NCI-H1105 (cell line): ENCODE measurements around the gene CD70.
A peak's percentile ranks its signal among the peaks of the same experiment; 100 is the strongest.
"Not testable (repeated sequence)": the region's sequence is repeated elsewhere in the genome, so short reads cannot be mapped to it uniquely, and the experiment has no call there.

Experiments used
- DNase-seq: peaks from one replicate; lab custom pipeline; 2025; lab: John Stamatoyannopoulos, UW

Gene CD70

GRCh38 chr19:6590827-6591319 lies at the start of gene CD70:
Gene CD70 (minus strand): TSS chr19:6591150. CDS start chr19:6591002, 148 bp downstream.
- no peak for DNase-seq

GRCh38 chr19:6640333-6640732 lies 49.4 kb upstream of the CD70 start:
- not testable (repeated sequence) for DNase-seq

- no peak for DNase-seq
Observed at GRCh38 chr19:6639439-6639838, 48.5 kb upstream of the CD70 start.

GRCh38 chr19:6633456-6633813 lies 42.5 kb upstream of the CD70 start:
- not testable (repeated sequence) for DNase-seq

GRCh38 chr19:6632747-6633455 lies 42.0 kb upstream of the CD70 start:
- DNase-seq, result peak; percentile 11

- peak; percentile 42 for DNase-seq
Observed at GRCh38 chr19:6632002-6632621, 41.2 kb upstream of the CD70 start.

- no peak for DNase-seq
Observed at GRCh38 chr19:6626764-6627163, 35.8 kb upstream of the CD70 start.

GRCh38 chr19:6617374-6617773 lies 26.4 kb upstream of the CD70 start:
- no peak for DNase-seq

GRCh38 chr19:6616011-6616410 lies 25.1 kb upstream of the CD70 start:
- DNase-seq, result no peak

- no peak for DNase-seq
Observed at GRCh38 chr19:6613711-6614110, 22.8 kb upstream of the CD70 start.

GRCh38 chr19:6610934-6611852 lies 20.2 kb upstream of the CD70 start:
- no peak for DNase-seq

GRCh38 chr19:6608940-6609339 lies 18.0 kb upstream of the CD70 start:
- no peak for DNase-seq

- not testable (repeated sequence) for DNase-seq
Observed at GRCh38 chr19:6608146-6608545, 17.2 kb upstream of the CD70 start.

- DNase-seq, result not testable (repeated sequence)
Observed at GRCh38 chr19:6606276-6607070, 15.5 kb upstream of the CD70 start.

GRCh38 chr19:6604906-6605305 lies 14.0 kb upstream of the CD70 start:
- DNase-seq, result no peak

- no peak for DNase-seq
Observed at GRCh38 chr19:6602729-6603114, 11.8 kb upstream of the CD70 start.

- DNase-seq, result not testable (repeated sequence)
Observed at GRCh38 chr19:6601537-6602052, 10.6 kb upstream of the CD70 start.

- not testable (repeated sequence) for DNase-seq
Observed at GRCh38 chr19:6600951-6601536, 10.1 kb upstream of the CD70 start.

- no peak for DNase-seq
Observed at GRCh38 chr19:6599866-6600454, 9.0 kb upstream of the CD70 start.

- not testable (repeated sequence) for DNase-seq
Observed at GRCh38 chr19:6598254-6598892, 7.4 kb upstream of the CD70 start.
